IMR-90 (cell line): ENCODE results near the gene PTP4A2. TPM values are rescaled to one million over a fixed set of nuclear protein-coding genes. Genes with fewer than 3 reads are reported as not detected.

Source experiments
- ATAC-seq: fragments of 200-7000 bp; cut with Tn5 transposase; 2 replicates; pipeline ENCODE4 v1.9.1; 2020; ENCODE audit warnings: low read depth, mild to moderate bottlenecking, moderate library complexity
- BruUV-seq: library from RNA; stranded (reverse); fragments of 400-500 nt; replicated peaks from 2 replicates; lab custom pipeline; 2021; lab: Mats Ljungman, UMichigan
- CTCF ChIA-PET: fragments of 300-600 bp; formaldehyde crosslinking; extraction: SDS; loops from one replicate; lab custom pipeline; 2021; ENCODE audit warnings: antibody characterized with exemption; lab: Yijun Ruan, JAX
- POLR2A ChIA-PET: fragments of 300-600 bp; sonication (Branson Sonifier 250); formaldehyde crosslinking; loops from one replicate; lab custom pipeline; 2022; ENCODE audit warnings: antibody characterized with exemption; ENCODE audit not compliant: unreplicated experiment; lab: Charles Lee
- DNase-seq: peaks from one replicate; pipeline ENCODE4 v3.0.0; 2013
- H2AFZ ChIP-seq: replicated peaks from 2 replicates; pipeline ENCODE3; 2013; ENCODE audit warnings: low read length, mild to moderate bottlenecking; ENCODE audit not compliant: poor library complexity
- H2AK5ac ChIP-seq: 2 replicates; pipeline ENCODE4 v1.6.1; 2013; ENCODE audit warnings: low read depth, low read length, inconsistent platforms
- H2AK9ac ChIP-seq: replicated peaks from 2 replicates; pipeline ENCODE3; 2013; ENCODE audit warnings: mild to moderate bottlenecking, low read depth, low read length, moderate library complexity; ENCODE audit not compliant: poor library complexity
- H2BK120ac ChIP-seq: 2 replicates; pipeline ENCODE4 v1.6.1; 2013; ENCODE audit warnings: low read depth, low read length, inconsistent platforms
- H2BK15ac ChIP-seq: 3 replicates; pipeline ENCODE4 v1.6.1; 2013; ENCODE audit warnings: low read depth, low read length, inconsistent platforms
- H2BK20ac ChIP-seq: 2 replicates; pipeline ENCODE4 v1.6.1; 2013; ENCODE audit warnings: low read depth, mild to moderate bottlenecking, inconsistent platforms, low read length, moderate library complexity
- H2BK5ac ChIP-seq: 2 replicates; pipeline ENCODE4 v1.6.1; 2013; ENCODE audit warnings: mild to moderate bottlenecking, low read depth, low read length, inconsistent platforms; ENCODE audit not compliant: poor library complexity, severe bottlenecking
- H3K14ac ChIP-seq: replicated peaks from 2 replicates; pipeline ENCODE4 v1.6.1; 2013; ENCODE audit warnings: low read depth, low read length, inconsistent platforms
- H3K18ac ChIP-seq: 2 replicates; pipeline ENCODE4 v1.6.1; 2013; ENCODE audit warnings: low read depth, low read length, control low read depth
- H3K23ac ChIP-seq: 2 replicates; pipeline ENCODE4 v1.6.1; 2013; ENCODE audit warnings: low read depth, low read length, inconsistent platforms
- H3K27ac ChIP-seq: 2 replicates; pipeline ENCODE4 v1.5.1; 2013; ENCODE audit warnings: mild to moderate bottlenecking, control low read depth, low read length; ENCODE audit not compliant: insufficient read depth
- H3K27me3 ChIP-seq: 2 replicates; pipeline ENCODE4 v1.6.1; 2013; ENCODE audit warnings: low read length; ENCODE audit not compliant: control insufficient read depth, insufficient read depth
- H3K36me3 ChIP-seq: 2 replicates; pipeline ENCODE4 v1.6.1; 2013; ENCODE audit warnings: low read length, mixed read lengths; ENCODE audit not compliant: control insufficient read depth, insufficient read depth
- H3K4ac ChIP-seq: 2 replicates; pipeline ENCODE4 v1.6.1; 2013; ENCODE audit warnings: low read depth, low read length, inconsistent platforms
- H3K4me1 ChIP-seq: 2 replicates; pipeline ENCODE4 v1.6.1; 2013; ENCODE audit warnings: low read length, mixed read lengths; ENCODE audit not compliant: control insufficient read depth, insufficient read depth
- H3K4me2 ChIP-seq: 2 replicates; pipeline ENCODE4 v1.6.1; 2013; ENCODE audit warnings: low read depth, mild to moderate bottlenecking, control low read depth, low read length, moderate library complexity
- H3K4me3 ChIP-seq: 2 replicates; pipeline ENCODE4 v1.5.1; 2013; ENCODE audit warnings: low read depth, mild to moderate bottlenecking, control low read depth, low read length, moderate library complexity; ENCODE audit not compliant: insufficient read depth
- H3K56ac ChIP-seq: 2 replicates; pipeline ENCODE4 v1.6.1; 2013; ENCODE audit warnings: low read length, inconsistent platforms; ENCODE audit not compliant: insufficient read depth; ENCODE audit errors: extremely low read depth
- H3K79me1 ChIP-seq, 2 experiments: 2 replicates each; pipeline ENCODE4 v1.6.1; 2013; ENCODE audit warnings: low read length in 2 of 2, inconsistent platforms in 1 of 2, low read depth in 1 of 2
- H3K9ac ChIP-seq: 2 replicates; pipeline ENCODE4 v1.6.1; 2013; ENCODE audit warnings: low read depth, low read length, control low read depth
- H3K9me1 ChIP-seq: 2 replicates; pipeline ENCODE4 v1.6.1; 2013; ENCODE audit warnings: low read length, inconsistent platforms; ENCODE audit not compliant: insufficient read depth
- H3K9me3 ChIP-seq: 2 replicates; pipeline ENCODE4 v1.6.1; 2013; ENCODE audit warnings: low read length; ENCODE audit not compliant: control insufficient read depth, insufficient read depth
- H4K20me1 ChIP-seq: 2 replicates; pipeline ENCODE4 v1.6.1; 2013; ENCODE audit warnings: low read length, inconsistent platforms; ENCODE audit not compliant: insufficient read depth
- H4K5ac ChIP-seq: 2 replicates; pipeline ENCODE4 v1.6.1; 2013; ENCODE audit warnings: mild to moderate bottlenecking, low read depth, low read length, control low read depth
- H4K8ac ChIP-seq, 2 experiments: 2 replicates each; pipeline ENCODE4 v1.6.1; 2013; ENCODE audit warnings: low read depth in 2 of 2, low read length in 2 of 2, control low read depth in 1 of 2, inconsistent platforms in 1 of 2
- H4K91ac ChIP-seq: 2 replicates; pipeline ENCODE4 v1.6.1; 2013; ENCODE audit warnings: low read depth, low read length, inconsistent platforms; ENCODE audit not compliant: insufficient read depth
- MAFK ChIP-seq: IDR thresholded peaks from 2 replicates; pipeline ENCODE4 v1.6.1; 2012; ENCODE audit warnings: low read depth, low read length, improper control_type of control experiment
- NFE2L2 ChIP-seq: fragments of 150-350 bp; IDR thresholded peaks from 2 replicates; pipeline ENCODE4 v1.6.1; 2016; ENCODE audit warnings: low read depth, mild to moderate bottlenecking, low read length
- RCOR1 ChIP-seq: IDR thresholded peaks from 2 replicates; pipeline ENCODE4 v1.6.1; 2012; ENCODE audit warnings: mild to moderate bottlenecking, low read length, improper control_type of control experiment; ENCODE audit not compliant: insufficient replicate concordance
- USF2 ChIP-seq: fragments of 150-350 bp; IDR thresholded peaks from 2 replicates; pipeline ENCODE4 v1.6.1; 2017; ENCODE audit warnings: mild to moderate bottlenecking, antibody characterized with exemption, low read length, low read depth
- WGBS, 2 experiments: methylation state at CpG; one replicate each; pipeline versions ENCODE4 v1.1.5 to v1.1.7; 2013; ENCODE audit warnings: missing lambda C conversion rate in 2 of 2; ENCODE audit not compliant: insufficient read length in 1 of 2; ENCODE audit errors: extremely low coverage in 2 of 2; 5-methylcytosine and 5-hydroxymethylcytosine counted together
- dilution Hi-C: fragments of 300-500 bp; cut with HindIII; formaldehyde crosslinking; loops from one replicate; pipeline ENCODE4 v1.14.3; 2018; ENCODE audit warnings: low sequenced_read_pairs; ENCODE audit not compliant: unreplicated experiment
- in situ Hi-C: fragments of 300-500 bp; cut with MboI; formaldehyde crosslinking; loops from 3 replicates; pipeline ENCODE4 v1.14.3; 2019; ENCODE audit warnings: low sequenced_read_pairs, inconsistent platforms, mixed read lengths
- intact Hi-C: fragments of 100-400 bp; cut with micrococcal nuclease; formaldehyde crosslinking; loops from 2 replicates; pipeline ENCODE4 v1.10.0; 2022
- polyA plus RNA-seq, 3 experiments: library from polyadenylated mRNA; depleted of rRNA; stranded (reverse); fragments of >200 nt; gene quantifications; 2 replicates each; pipeline ENCODE4 v1.2.3, GENCODE V29; 2012; ENCODE audit warnings: low replicate concordance in 1 of 3
- total RNA-seq: library from RNA; depleted of rRNA; stranded (reverse); fragments of >200 nt; gene quantifications from 2 replicates; pipeline ENCODE4 v1.2.3, GENCODE V29; 2012

The PTP4A2 gene
- total and polyA plus RNA-seq, 2 of the 4 experiments (the other 2 are of a cell fraction): 135 to 328 TPM

GRCh38 chr1:31984419-31985347 lies 46.5 kb upstream of the PTP4A2 start (continued):
- no peak for TF ChIP-seq USF2
- TF ChIP-seq RCOR1: no peak

- CTCF ChIA-PET: no interaction called here
- in situ Hi-C loops: loop anchor here (25.0 kb wide), 1 partner anchor 95 kb away; no protein-coding TSS in a partner anchor
Observed at GRCh38 chr1:31981972-31982371, 43.8 kb upstream of the PTP4A2 start.

More at GRCh38 chr1:31981972-31982371, 43.8 kb upstream of the PTP4A2 start:
- ATAC-seq (no peak), DNase-seq (no peak)
- Histone ChIP-seq H2BK20ac (no peak overlapping the region), H2BK120ac (no peak overlapping the region), H3K9me1 (peaks cover 7% of the 10 kb centered on the region; the same call in 1 of the 2 replicates), H3K79me1 (no peaks in the 10 kb centered on the region), H3K14ac (no peak overlapping the region), H4K8ac (no peak overlapping the region), H3K4ac (no peak overlapping the region), H4K20me1 (no peaks in the 10 kb centered on the region; the same call in 1 of the 2 replicates), H3K4me2 (no peak overlapping the region), H2AK5ac (no peak overlapping the region), H3K27me3 (no peaks in the 10 kb centered on the region), H3K36me3 (no peaks in the 10 kb centered on the region), H2BK15ac (no peak overlapping the region), H4K91ac (no peak overlapping the region), H3K9ac (no peak overlapping the region), H2BK5ac (no peak overlapping the region), H3K4me3 (no peak overlapping the region), H4K5ac (no peak overlapping the region), H2AFZ (no peak overlapping the region), H3K27ac (no peak overlapping the region), H3K23ac (no peak overlapping the region), H3K4me1 (peaks cover 9% of the 10 kb centered on the region), H3K56ac (no peak overlapping the region), H2AK9ac (no peak overlapping the region), H3K9me3 (no peaks in the 10 kb centered on the region), H3K18ac (no peak overlapping the region)
- intact Hi-C loops (no loop called here), dilution Hi-C loops (no loop called here)
- POLR2A ChIA-PET: no interaction called here
- peak; percentile 93 for TF ChIP-seq MAFK
- no peak for TF ChIP-seq NFE2L2
- WGBS, 2 experiments: no CpG with 5 or more reads among the region's 3 CpGs
- BruUV-seq: no TSS peak
